NB4 (cell line): ENCODE measurements around the gene ASCC1.

Source experiments
- MAX ChIP-seq: IDR thresholded peaks from 2 replicates; pipeline ENCODE4 v1.6.1; 2011; ENCODE audit warnings: low read depth, low read length
- MYC ChIP-seq: IDR thresholded peaks from 2 replicates; pipeline ENCODE4 v1.6.1; 2011; ENCODE audit warnings: low read depth, low read length
- POLR2A ChIP-seq: IDR thresholded peaks from 2 replicates; pipeline ENCODE4 v1.6.1; 2011; ENCODE audit warnings: mild to moderate bottlenecking; ENCODE audit not compliant: insufficient read length; ENCODE audit errors: extremely low read depth
- TF ChIP-seq, protein P1 (sequence below): IDR thresholded peaks from one replicate; pipeline ENCODE4 v1.5.1; 2012; ENCODE audit warnings: low read depth, low read length

DNA sequence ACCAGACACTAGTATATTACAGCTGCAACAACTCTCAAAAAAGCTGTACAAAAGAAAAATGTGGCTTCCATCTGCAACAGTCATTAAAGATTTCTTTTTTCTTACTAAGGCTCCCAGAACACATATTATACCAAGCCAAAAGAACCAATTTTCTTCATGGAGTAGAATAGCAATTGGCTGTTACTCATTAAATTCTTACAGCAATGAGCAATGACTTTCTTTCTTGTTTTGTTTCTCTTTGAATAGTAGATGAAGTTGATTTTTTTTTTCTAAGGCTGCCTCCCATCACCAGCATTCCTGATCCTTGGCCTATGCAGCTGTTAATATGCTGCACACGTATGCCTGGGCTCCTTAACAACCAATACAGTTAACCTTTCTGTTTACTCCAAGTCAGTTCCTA is 91.1 kb downstream of the ASCC1 start:
- no peak for TF ChIP-seq POLR2A
- TF ChIP-seq, protein P1, sequence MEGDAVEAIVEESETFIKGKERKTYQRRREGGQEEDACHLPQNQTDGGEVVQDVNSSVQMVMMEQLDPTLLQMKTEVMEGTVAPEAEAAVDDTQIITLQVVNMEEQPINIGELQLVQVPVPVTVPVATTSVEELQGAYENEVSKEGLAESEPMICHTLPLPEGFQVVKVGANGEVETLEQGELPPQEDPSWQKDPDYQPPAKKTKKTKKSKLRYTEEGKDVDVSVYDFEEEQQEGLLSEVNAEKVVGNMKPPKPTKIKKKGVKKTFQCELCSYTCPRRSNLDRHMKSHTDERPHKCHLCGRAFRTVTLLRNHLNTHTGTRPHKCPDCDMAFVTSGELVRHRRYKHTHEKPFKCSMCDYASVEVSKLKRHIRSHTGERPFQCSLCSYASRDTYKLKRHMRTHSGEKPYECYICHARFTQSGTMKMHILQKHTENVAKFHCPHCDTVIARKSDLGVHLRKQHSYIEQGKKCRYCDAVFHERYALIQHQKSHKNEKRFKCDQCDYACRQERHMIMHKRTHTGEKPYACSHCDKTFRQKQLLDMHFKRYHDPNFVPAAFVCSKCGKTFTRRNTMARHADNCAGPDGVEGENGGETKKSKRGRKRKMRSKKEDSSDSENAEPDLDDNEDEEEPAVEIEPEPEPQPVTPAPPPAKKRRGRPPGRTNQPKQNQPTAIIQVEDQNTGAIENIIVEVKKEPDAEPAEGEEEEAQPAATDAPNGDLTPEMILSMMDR: no peak
- TF ChIP-seq MAX: no peak
- TF ChIP-seq MYC: no peak
